GM13977 (cell line): ENCODE data around the gene POLR3A.
A peak's percentile ranks its signal among the peaks of the same experiment; 100 is the strongest.
"Not testable (repeated sequence)": the region's sequence is repeated elsewhere in the genome, so short reads cannot be mapped to it uniquely, and the experiment has no call there.

Source experiments
- DNase-seq: peaks from one replicate; pipeline ENCODE4 v3.0.0; 2012; ENCODE audit warnings: low spot score
- in situ Hi-C: fragments of 300-500 bp; cut with MboI; formaldehyde crosslinking; loops from one replicate; pipeline ENCODE4 v1.12.0; 2022; ENCODE audit warnings: low sequenced_read_pairs, low pct_unique_long_range_greater_than_20kb, mixed read lengths, inconsistent platforms; ENCODE audit not compliant: unreplicated experiment
- TF ChIP-seq, protein P1 (sequence below): IDR thresholded peaks from 2 replicates; pipeline ENCODE4 v1.5.1; 2012; ENCODE audit warnings: mild to moderate bottlenecking, control low read depth; ENCODE audit not compliant: insufficient read depth; ENCODE audit errors: extremely low read depth, missing control alignments

The POLR3A gene

DNA sequence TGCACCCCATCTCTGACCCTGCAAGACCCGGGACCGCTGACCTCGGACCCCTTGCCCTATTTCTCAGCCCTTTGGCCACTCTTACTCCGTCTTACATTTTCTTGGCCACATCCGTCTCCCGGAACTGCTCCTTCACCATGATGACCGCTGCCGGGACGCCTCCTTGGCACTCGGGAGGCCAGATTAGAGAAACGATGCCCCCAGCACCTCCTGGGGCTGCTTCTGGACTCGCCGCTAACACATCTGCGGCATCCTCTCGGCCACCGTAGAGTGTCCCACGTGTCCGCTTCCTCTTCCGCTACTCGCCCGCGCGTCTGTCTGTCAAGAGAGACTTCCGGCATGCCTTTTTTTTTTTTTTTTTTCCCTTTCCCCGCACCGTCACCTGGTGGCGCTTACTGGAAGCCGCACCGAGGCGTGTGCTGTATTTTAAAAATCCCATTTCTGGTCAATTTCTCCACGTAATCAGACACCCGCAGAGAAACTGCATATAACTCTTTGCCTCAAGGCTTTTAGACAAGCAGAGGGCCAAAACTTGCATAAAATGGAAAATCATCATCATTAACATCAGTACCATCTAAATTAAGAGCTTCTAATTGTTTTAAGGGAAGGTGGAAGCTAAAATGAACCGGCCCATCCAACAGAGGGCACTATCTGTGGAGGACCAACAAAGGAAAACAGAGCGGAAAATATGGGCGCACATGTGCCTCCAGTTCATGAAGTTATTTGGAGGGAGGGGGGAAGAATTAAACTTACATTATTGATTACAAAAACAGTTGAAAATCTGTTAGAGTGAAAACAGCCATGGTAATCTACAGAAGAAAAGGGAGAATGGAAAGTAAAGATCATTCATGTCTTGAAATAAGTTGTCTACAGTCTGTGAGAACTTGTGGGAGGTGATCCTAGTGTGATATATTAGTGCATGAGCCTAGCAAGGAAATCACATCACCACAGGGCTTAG, at the start of gene POLR3A:
TSS of gene POLR3A (minus strand) at position 247 of the 958 bp plus-strand sequence. CDS start at position 139, 108 bp downstream.
- peak; percentile 90 for DNase-seq
- in situ Hi-C loops, result loop anchor here (25.0 kb wide), 1 partner anchor 1158 kb away; no protein-coding TSS in a partner anchor

DNA sequence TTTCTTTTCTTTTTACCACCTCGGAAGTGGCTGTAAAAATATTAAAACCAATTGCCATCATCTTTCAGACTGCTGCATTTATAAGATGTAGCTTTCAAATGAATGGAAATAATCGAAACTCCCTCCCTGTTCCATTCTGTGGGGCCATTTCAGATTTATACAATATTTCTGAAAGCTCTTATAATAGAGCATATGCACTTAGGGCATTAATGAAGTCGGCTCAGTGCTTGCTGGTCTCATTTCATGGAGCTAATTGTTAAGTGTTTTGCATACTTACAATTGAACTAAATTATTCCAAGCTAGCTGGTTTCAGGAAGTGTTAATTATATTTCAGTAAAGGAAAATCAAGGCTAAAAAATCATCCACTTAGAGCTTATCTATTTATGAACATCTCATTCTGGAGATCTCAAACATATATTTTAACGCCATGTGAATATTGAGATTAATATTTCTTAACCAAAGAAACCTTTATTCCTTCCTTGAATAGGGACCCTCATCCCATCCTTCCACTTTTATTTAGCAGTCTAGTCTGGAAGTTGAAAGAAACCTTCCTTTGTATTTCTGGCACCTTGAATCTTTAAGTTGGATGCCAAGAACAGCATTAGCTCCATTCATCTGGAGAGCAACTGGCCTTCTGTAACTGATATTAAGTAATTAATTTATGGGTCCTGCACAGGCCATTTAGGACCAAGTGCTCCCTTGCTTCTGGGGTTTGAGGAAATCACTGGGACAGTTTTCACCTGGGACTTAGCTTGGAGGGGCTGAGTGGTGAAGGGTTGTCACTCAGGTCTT, 49.4 kb upstream of the POLR3A start:
- DNase-seq, result no peak
- in situ Hi-C loops, result no loop called here
- TF ChIP-seq, protein P1, sequence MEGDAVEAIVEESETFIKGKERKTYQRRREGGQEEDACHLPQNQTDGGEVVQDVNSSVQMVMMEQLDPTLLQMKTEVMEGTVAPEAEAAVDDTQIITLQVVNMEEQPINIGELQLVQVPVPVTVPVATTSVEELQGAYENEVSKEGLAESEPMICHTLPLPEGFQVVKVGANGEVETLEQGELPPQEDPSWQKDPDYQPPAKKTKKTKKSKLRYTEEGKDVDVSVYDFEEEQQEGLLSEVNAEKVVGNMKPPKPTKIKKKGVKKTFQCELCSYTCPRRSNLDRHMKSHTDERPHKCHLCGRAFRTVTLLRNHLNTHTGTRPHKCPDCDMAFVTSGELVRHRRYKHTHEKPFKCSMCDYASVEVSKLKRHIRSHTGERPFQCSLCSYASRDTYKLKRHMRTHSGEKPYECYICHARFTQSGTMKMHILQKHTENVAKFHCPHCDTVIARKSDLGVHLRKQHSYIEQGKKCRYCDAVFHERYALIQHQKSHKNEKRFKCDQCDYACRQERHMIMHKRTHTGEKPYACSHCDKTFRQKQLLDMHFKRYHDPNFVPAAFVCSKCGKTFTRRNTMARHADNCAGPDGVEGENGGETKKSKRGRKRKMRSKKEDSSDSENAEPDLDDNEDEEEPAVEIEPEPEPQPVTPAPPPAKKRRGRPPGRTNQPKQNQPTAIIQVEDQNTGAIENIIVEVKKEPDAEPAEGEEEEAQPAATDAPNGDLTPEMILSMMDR, result no peak

More for the DNA sequence above, at the start of gene POLR3A:
- TF ChIP-seq, protein P1, result peak; percentile 65

DNA sequence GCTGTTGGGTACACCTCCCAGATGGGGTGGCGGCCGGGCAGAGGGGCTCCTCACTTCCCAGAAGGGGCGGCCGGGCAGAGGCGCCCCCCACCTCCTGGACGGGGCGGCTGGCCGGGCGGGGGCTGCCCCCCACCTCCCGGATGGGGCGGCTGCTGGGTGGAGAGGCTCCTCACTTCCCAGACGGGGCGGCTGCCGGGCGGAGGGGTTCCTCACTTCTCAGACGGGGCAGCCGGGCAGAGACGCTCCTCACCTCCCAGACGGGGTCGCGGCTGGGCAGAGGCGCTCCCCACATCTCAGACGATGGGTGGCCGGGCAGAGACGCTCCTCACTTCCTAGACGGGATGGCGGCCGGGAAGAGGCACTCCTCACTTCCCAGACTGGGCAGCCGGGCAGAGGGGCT, 46.5 kb upstream of the POLR3A start:
- DNase-seq, in situ Hi-C loops: not testable (repeated sequence)

DNA sequence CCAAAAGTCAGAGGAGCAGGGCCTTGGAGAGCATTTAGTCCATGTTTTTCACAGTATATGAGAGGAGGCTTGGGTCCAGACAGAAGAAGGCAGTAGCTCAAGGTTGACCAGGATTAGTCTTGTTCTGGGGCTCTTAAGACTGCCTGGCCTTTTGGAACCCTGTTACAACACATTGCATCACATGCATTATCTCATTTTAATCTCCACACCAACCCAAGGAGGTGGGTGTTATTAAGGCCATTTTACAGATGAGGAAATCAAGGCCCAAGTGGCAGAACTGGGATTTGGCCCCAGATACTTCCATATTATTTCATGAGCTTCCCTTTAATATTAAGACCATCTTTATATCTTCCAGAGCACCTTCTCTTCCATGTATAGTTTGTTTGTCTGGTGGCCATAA, 43.2 kb upstream of the POLR3A start:
- no peak for DNase-seq
- in situ Hi-C loops, result no loop called here
- TF ChIP-seq, protein P1, result no peak

DNA sequence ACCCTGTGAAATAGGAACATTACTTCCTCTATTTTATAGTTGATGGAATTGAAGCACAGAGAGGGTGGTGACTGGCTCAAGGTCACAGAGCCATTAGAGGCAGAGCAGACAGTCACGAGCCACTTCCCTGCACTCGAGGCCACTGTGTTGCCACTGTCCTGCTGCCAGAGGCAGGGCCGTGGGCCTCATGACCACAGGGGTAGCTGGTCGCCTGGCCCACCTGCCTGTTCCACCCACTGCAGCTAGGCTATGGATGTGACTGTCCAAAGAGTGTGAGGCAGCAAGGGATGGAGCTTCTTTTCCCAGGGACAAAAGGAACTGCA, 42.5 kb upstream of the POLR3A start:
- TF ChIP-seq, protein P1, result no peak
- in situ Hi-C loops, result no loop called here
- DNase-seq, result no peak

DNA sequence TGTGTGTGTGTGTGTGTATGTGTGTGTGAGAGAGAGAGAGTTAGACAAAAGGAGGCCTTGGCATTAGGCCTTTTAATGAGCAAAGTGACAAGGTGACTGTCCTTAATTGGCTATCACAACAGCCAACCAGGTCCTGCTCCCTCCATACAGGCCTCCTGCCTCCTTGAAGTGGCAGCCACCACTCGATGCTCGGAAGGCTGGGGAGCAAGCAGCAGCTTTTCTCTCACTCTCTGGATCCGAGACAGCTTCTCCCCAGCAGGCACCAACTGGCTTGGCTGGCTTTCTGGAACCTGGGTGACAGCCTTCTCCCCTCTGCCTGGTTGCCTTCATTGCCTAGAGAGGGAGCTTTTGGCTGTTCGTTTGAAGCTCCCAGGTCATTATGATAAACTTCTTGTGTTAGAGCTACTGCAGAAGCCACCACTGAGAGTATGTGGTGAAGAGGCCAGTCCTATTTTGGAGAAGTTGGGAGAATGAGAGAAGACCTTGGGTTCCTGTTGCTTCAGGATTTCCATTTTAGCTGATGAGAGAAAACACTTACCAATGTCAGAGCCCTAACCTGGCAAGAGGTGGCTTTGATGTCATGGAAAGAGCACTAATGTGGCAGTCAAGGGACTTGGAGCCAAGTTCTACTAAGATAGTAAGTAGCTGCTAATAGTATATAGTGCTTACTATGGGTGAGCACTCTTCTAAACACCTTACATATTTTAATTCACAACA, 42.0 kb upstream of the POLR3A start:
- in situ Hi-C loops, result no loop called here
- no peak for DNase-seq
- TF ChIP-seq, protein P1, result no peak

DNA sequence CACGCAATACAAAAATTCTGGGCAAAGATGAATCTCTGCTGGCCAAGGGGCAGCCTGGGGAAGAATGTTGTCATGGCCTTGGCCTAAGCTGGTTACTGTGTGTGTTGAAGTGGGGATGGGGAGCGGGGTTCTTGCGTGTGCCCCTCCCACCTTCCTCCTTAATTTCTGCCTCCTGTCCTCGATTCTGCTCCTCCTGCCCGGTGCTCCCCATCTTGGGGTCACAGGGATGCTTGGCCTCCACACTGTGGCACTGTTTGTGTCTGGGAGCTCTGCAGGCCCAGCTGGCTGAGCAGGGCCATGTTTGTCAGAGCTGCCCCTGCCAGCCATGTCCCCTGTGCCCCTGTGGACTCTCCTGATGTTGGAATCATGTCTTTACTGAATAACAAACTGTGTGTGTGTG, 41.4 kb upstream of the POLR3A start:
- DNase-seq, result no peak
- TF ChIP-seq, protein P1, result no peak
- in situ Hi-C loops, result no loop called here

DNA sequence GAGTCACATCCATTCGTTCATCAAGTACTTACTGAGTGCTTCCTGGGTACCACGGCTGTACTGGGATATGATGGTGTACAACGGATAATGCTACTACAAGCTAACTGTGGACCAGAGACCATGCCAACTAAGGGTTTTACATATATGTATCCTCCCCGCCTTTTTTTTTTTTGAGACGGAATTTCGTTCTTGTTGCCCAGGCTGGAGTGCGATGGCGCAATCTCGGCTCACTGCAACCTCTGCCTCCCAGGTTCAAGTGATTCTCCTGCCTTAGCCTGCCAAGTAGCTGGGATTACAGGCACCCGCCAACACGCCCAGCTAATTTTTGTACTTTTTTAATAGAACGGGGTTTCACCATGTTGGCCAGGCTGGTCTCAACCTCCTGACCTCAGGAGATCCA, 40.7 kb upstream of the POLR3A start:
- in situ Hi-C loops, DNase-seq: not testable (repeated sequence)
